T-helper 1 cell (primary cell): Measurements from ENCODE around the gene GPALPP1.
"Not testable (repeated sequence)": the region's sequence is repeated elsewhere in the genome, so short reads cannot be mapped to it uniquely, and the experiment has no call there.

Source experiments
- DNase-seq, 5 donors: peaks; one replicate each; pipeline ENCODE4 v3.0.0-alpha.2; 2012 to 2020

The GPALPP1 gene

DNA sequence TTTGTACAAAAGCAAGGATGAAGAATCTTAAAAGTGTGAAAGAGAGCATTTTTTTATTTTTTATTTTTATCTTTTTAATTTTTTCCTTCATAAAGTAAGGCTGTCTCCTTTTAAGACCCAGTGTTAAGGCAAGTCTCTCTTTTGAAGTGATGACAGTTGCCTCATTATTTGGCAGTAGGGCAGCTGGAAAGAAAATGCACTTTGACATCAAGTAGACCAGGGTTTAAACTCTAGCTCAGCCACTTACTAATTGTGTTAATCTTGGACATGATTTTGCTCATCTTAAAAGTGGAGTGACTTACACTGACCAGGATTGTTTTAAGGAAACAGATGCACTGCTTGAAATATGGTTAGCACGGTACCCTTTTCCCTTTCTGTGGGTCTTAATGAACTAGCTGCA lies 18.5 kb downstream of the GPALPP1 start:
- no peak for DNase-seq

- no peak for DNase-seq
Measured at GRCh38 chr13:45011198-45011597, 21.9 kb downstream of the GPALPP1 start.

GRCh38 chr13:45015300-45015699 lies 26.0 kb downstream of the GPALPP1 start:
- DNase-seq = no peak

DNA sequence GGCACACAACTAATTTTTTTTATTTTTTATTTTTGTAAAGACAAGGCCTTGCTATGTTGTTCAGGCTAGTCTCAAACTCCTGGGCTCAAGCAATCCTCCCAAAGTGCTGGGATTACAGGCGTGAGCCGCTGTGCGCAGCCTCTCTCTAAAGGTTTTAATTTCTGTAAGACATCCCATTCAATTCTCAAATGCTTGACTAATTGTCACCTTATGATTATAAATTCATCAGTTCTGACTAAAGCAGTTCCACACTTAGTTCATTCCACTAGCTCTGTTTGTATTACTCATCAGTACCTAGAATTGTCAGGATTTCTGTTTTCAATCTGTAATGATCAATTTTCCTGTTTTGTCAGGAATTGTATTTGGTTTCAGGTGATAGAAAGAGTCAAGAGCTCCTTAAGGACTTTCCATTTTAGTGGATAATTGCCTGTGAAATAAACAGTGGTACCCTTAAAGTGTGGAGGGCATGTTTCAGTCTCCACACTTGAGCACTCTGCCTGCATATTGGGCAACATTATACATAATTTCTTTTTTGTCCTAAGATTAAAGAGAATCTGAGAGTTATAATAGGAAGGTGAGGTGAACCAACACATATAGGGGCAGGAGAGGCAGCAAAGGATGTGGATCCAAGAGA lies 27.6 kb downstream of the GPALPP1 start:
- no peak for DNase-seq

DNA sequence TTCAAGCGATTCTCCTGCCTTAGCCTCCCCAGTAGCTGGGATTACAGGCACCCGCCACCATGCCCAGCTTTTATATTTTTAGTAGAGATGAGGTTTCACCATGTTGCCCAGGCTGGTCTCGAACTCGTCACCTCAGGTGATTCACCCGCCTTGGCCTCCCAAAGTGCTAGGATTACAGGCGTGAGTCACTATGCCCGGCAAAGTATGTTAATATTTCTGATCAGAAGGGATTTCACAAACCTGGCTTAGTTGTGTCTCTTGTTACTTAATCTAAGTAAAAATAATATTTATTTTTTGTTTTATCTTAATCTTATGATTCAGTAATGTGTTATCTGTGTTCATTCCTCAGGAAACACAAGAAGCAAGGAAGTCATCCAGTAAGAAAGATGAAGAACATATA lies 30.6 kb downstream of the GPALPP1 start:
- DNase-seq = not testable (repeated sequence)

- DNase-seq = no peak
Measured at GRCh38 chr13:45021250-45021649, 31.9 kb downstream of the GPALPP1 start.

GRCh38 chr13:45024847-45025246 lies 35.5 kb downstream of the GPALPP1 start:
- no peak for DNase-seq

DNA sequence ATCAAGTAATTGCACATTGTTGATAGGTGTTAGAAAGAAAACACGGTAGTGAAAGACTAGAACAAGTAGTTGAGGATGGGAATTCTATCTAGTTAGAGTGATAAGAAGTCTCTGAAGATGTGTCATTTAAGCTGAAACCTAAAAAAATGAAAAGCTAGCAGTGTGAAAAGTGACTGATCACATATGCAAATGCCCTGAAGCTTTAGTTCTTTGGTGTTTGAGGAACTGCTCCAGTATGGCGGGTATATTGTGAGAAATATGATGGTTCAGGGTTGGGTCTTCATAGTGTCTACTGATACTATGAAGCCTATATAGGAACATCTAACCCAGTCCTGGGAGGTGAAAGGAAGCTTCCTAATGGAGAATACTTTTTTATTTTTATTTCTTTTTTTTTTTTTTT lies 45.0 kb downstream of the GPALPP1 start:
- no peak for DNase-seq

DNA sequence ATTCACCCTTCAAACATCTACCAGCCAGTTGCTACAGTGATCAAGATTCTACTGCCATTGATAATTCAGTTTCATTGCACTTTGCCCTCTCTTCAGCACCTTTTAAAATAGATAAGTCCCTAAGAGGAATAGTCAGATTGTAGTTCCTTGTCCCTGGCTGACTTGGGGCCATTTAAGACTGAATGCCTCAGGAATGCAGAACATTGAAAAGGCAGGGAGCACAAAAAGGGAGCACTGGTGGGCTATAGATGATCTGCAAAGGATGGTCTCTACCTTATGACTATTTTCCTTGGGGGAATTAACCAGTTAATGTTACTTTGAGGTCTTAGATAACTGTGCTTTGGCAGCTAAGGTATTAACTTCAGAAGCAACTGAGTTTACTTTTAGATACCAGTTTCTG lies 46.9 kb downstream of the GPALPP1 start:
- DNase-seq = no peak

DNA sequence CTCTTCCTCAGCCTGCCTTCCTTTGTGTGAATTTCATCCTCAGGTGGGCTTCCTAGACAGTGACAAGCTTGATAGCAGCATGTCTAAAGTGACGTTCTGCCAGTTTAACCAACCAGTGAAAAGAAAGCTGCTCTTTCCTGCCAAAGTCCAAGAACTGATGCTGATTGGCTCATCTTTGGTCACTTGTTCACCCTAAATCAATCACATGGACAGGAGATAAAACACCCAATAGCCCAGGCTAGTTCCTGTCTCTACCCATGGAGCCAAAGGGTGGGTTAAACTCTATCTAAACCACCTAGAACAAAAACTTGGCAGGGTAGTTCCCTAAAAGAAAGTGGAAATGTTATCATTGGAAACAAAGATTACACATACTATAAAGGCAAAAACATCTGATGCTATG lies 50.8 kb downstream of the GPALPP1 start:
- DNase-seq = no peak

DNA sequence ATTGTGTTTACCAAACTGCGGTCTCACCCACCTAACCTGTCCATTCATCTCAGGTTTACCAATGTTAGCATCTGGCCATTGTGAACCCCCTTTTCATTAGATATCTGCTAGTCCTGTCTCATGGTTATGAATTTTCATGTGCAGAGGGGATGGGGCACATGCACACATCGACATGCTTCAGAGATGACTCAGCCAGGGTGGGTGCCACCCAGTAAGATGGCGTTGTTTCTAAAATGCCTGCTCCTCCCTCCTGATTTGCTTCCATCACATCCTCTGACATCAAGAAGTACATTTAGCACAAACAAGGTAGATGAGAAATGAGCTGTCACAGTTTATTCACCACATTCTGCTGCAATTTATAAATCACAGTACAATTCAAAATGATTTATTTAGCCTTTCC lies 51.3 kb downstream of the GPALPP1 start:
- peak in 1 of 5 donors; percentile 32 for DNase-seq

- DNase-seq = no peak
Measured at GRCh38 chr13:45042539-45042938, 53.2 kb downstream of the GPALPP1 start.

GRCh38 chr13:45046445-45046844 lies 57.1 kb downstream of the GPALPP1 start:
- DNase-seq = no peak

GRCh38 chr13:45047394-45048310 lies 58.3 kb downstream of the GPALPP1 start:
- DNase-seq = peak; percentile 30 to 73 (median 62)

- DNase-seq = peak in 1 of 5 donors; percentile 40
Measured at GRCh38 chr13:45048890-45049407, 59.6 kb downstream of the GPALPP1 start.

DNA sequence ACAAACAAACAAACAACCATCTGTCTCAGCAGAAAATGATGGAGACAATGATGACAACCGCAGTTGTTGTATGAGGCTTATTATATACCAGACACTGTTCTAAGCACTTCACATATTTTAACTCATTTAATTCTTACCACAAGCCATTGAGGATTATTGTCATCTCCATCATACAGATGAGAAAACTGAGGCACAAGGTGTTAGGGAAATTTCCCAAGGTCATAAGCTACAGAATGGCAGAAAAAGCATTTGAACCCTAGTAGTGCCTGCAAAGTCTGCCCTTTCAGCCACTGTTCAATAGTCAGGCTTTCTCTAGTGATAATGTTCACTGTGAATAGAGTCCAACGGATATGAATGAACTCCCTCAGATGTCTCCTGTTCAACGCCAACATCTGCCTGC lies 60.1 kb downstream of the GPALPP1 start:
- no peak for DNase-seq

DNA sequence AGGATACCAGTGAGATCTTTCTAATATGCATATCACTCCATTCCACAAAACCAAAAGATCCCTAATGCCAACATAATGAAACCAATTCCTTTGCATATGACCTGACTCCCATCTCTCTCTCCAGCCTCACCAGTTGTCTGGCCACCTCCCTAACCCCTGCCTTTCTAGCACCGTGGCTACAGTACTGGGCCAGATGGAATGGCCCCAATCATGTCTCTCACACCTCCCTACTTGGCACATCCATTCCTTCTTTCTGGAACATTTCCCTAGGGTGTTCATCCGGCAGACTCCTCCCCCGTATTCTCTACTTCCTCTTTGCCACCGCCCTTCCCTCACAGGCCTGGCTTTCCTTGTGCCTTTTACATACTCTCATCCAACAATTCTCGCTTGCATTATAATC lies 62.0 kb downstream of the GPALPP1 start:
- no peak for DNase-seq

DNA sequence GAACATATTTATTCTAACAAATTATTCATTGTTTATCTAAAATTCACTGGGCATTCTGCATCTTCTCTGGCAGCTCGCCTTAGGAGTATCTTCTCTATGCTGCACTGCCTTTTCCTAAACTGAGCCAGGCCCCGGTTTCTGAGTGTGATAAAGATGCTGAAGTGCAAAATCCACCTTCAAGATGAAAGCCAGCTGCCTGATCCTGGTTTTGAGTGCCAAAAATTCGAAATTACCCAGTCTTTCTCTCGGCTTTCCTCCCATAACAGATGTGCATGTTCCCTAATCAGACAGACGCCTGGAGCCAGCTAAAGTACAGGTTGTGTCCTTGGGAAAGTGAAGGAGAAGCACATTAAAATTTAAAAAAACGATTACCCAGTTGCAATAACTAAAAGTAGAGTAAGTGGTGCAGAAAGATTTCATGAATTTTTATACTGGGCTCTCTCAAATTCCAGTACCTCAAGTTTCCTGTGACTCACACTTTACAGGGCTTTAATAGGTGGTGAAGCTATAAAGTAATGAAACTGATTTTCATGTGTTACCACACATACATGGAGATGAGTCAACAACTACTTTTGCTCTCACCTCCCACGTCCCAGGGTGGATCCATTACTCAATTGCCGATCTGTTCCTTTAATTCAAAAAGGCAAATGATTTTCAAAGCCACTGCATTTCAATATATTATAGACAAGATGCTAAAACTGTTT lies 66.0 kb downstream of the GPALPP1 start:
- DNase-seq = peak in 1 of 5 donors; percentile 65

GRCh38 chr13:45055902-45056648 lies 66.7 kb downstream of the GPALPP1 start:
- no peak for DNase-seq

DNA sequence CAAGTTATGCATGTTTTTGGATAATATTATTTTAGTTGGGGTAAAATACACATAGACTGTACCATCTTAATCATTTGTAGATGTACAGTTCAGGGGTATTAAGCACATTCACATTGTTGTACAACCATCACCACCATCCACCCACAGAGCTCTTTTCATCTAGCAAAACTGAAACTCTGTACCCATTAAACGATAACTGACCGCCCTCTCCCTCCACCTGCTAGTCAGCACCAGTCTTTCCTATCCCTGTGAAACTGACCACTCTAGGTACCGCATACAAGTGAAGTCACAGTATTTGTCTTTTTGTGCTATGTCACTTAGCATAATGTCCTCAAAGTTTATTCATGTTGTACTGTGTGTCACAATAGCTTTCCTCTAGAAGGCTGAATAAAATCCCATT lies 70.7 kb downstream of the GPALPP1 start:
- no peak for DNase-seq

DNA sequence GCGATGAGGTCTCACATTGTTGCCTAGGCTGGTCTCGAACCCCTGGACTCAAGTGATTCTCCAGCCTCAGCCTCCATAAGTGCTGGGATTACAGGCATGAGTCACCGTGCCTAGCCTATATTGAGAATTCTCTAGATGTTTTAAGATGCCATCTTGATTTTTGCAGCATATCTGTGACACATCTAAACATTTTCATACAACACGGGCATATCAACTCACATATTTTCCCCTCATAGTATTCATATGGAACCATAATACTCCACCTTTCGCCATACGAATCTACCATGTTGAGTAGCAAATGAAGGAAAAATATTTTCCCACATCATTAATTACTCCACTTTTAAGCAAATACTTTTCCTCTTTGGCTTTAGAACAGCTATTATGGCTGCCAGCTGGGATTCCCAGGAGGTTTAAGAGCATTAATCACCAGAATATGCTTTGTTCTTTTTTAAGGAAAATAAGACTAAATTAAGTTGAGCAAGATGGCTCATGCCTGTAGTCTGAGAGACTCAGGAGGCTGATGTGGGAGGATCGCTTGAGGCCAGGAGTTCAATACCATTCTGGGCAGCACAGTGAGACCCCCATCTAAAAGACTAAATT lies 74.0 kb downstream of the GPALPP1 start:
- no peak for DNase-seq

GRCh38 chr13:45063889-45064288 lies 74.6 kb downstream of the GPALPP1 start:
- DNase-seq = not testable (repeated sequence)
